CD4-positive, alpha-beta memory T cell (primary cell): ENCODE results near the gene RERE. TPM values are rescaled to one million over a fixed set of nuclear protein-coding genes. Genes with fewer than 3 reads are reported as not detected.

ENCODE experiments used
- CTCF ChIA-PET: fragments of 350-600 bp; sonication (Branson Sonifier 250); formaldehyde crosslinking; loops from one replicate; lab custom pipeline; 2021; ENCODE audit warnings: inconsistent platforms; ENCODE audit not compliant: partially characterized antibody; lab: Charles Lee
- POLR2A ChIA-PET: fragments of 350-600 bp; sonication (Branson Sonifier 250); formaldehyde crosslinking; loops from one replicate; lab custom pipeline; 2021; ENCODE audit not compliant: partially characterized antibody; lab: Charles Lee
- DNase-seq, 5 donors: peaks; one replicate each; pipeline versions ENCODE4 v3.0.0 to v3.0.0-alpha.2; 2020 to 2022; ENCODE audit warnings: mixed read lengths in 1 of 5
- H3K27ac ChIP-seq: one replicate; pipeline ENCODE4 v1.7.0; 2013; ENCODE audit warnings: low read depth, low read length
- H3K27me3 ChIP-seq: 2 replicates; pipeline ENCODE4 v1.7.0; 2013; ENCODE audit warnings: mild to moderate bottlenecking, low read length, moderate library complexity; ENCODE audit not compliant: insufficient read depth
- H3K36me3 ChIP-seq: 2 replicates; pipeline ENCODE4 v1.7.0; 2013; ENCODE audit warnings: mild to moderate bottlenecking, low read length, moderate library complexity; ENCODE audit not compliant: insufficient read depth
- H3K4me1 ChIP-seq: 2 replicates; pipeline ENCODE4 v1.7.0; 2013; ENCODE audit warnings: mild to moderate bottlenecking, low read length, moderate library complexity; ENCODE audit not compliant: insufficient read depth
- H3K4me3 ChIP-seq, 2 donors: one replicate each; pipeline ENCODE4 v1.7.0; 2013; ENCODE audit warnings: low read length in 2 of 2, mild to moderate bottlenecking in 1 of 2
- H3K9me3 ChIP-seq, 2 donors: one replicate each; pipeline ENCODE4 v1.7.0; 2013; ENCODE audit warnings: low read length in 2 of 2, control low read depth in 1 of 2; ENCODE audit not compliant: control insufficient read depth in 1 of 2
- H3K27ac Mint-ChIP-seq, 7 donors: one replicate each; pipeline ENCODE4 v1.8.0; 2020 to 2021; ENCODE audit warnings: mixed read lengths in 7 of 7, mild to moderate bottlenecking in 6 of 7, inconsistent platforms in 3 of 7, moderate library complexity in 3 of 7
- H3K27me3 Mint-ChIP-seq, 2 donors: one replicate each; pipeline ENCODE4 v1.8.0; 2020 to 2021; ENCODE audit warnings: mixed read lengths in 2 of 2
- H3K36me3 Mint-ChIP-seq, 2 donors: one replicate each; pipeline ENCODE4 v1.8.0; 2020 to 2021; ENCODE audit warnings: mixed read lengths in 2 of 2, inconsistent platforms in 1 of 2, mild to moderate bottlenecking in 1 of 2
- H3K4me1 Mint-ChIP-seq, 4 donors: one replicate each; pipeline ENCODE4 v1.8.0; 2020 to 2021; ENCODE audit warnings: mixed read lengths in 4 of 4, mild to moderate bottlenecking in 1 of 4
- H3K4me3 Mint-ChIP-seq, 8 donors: one replicate each; pipeline ENCODE4 v1.8.0; 2020 to 2021; ENCODE audit warnings: mixed read lengths in 8 of 8, mild to moderate bottlenecking in 7 of 8, moderate library complexity in 6 of 8, inconsistent platforms in 3 of 8
- H3K9me3 Mint-ChIP-seq, 8 donors: one replicate each; pipeline ENCODE4 v1.8.0; 2020 to 2021; ENCODE audit warnings: mixed read lengths in 8 of 8, mild to moderate bottlenecking in 5 of 8, inconsistent platforms in 3 of 8, moderate library complexity in 1 of 8
- intact Hi-C: fragments of 100-400 bp; cut with micrococcal nuclease; formaldehyde crosslinking; loops from one replicate; pipeline ENCODE4 v1.15.1; 2023
- polyA plus RNA-seq, 2 donors: library from polyadenylated mRNA; unstranded; fragments of 300-500 nt; fragmentation: Illumina TruSeq; gene quantifications; one replicate each; pipeline ENCODE4 v1.2.3, GENCODE V29; 2021
- total RNA-seq, 2 experiments: library from RNA; stranded (reverse); gene quantifications; one replicate each; pipeline ENCODE4 v1.2.3, GENCODE V29; 2021

Gene RERE
- total and polyA plus RNA-seq, 4 experiments from 2014 or later = 0.38 to 117 (median 60.3) TPM

GRCh38 chr1:8389958-8390535, 427.4 kb downstream of the RERE start:
- peaks cover 34 to 51% of the 10 kb centered on the region in 2 donors for H3K36me3 Mint-ChIP-seq
- H3K27ac Mint-ChIP-seq = peak overlapping the region in 6 of 7 donors; percentile 41 to 80 (median 76)
- peak overlapping the region in 3 of 8 donors; percentile 3 to 41 (median 11) for H3K4me3 Mint-ChIP-seq
- H3K4me1 Mint-ChIP-seq = peaks cover 64 to 87% (median 76%) of the 10 kb centered on the region in 4 donors
- peaks cover 78% of the 10 kb centered on the region for H3K4me1 ChIP-seq
- no peaks in the 10 kb centered on the region for H3K9me3 Mint-ChIP-seq
- H3K27ac ChIP-seq = no peak overlapping the region
- no peak overlapping the region for H3K4me3 ChIP-seq
- ChIA-PET POLR2A (no interaction called here), CTCF (no interaction called here)
- H3K27me3 Mint-ChIP-seq = no peaks in the 10 kb centered on the region
- peaks cover 15% of the 10 kb centered on the region for H3K36me3 ChIP-seq
- no peak for DNase-seq
- no peaks in the 10 kb centered on the region for H3K9me3 ChIP-seq
- intact Hi-C loops = no loop called here
- no peaks in the 10 kb centered on the region for H3K27me3 ChIP-seq

- Histone ChIP-seq H3K9me3 (no peaks in the 10 kb centered on the region), H3K4me3 (no peak overlapping the region), H3K27me3 (no peaks in the 10 kb centered on the region), H3K4me1 (peaks cover 78% of the 10 kb centered on the region), H3K27ac (no peak overlapping the region), H3K36me3 (peaks cover 15% of the 10 kb centered on the region)
- H3K4me3 Mint-ChIP-seq = peak overlapping the region in 3 of 8 donors; percentile 31 to 61 (median 54)
- no peaks in the 10 kb centered on the region for H3K27me3 Mint-ChIP-seq
- H3K36me3 Mint-ChIP-seq = peaks cover 38 to 56% of the 10 kb centered on the region in 2 donors
- intact Hi-C loops = no loop called here
- H3K9me3 Mint-ChIP-seq = no peaks in the 10 kb centered on the region
- CTCF ChIA-PET = no interaction called here
- POLR2A ChIA-PET = interaction anchor here (0.9 kb wide), 1 partner anchor 11 kb away, joined by 3 read pairs; no protein-coding TSS in a partner anchor
- peaks cover 65 to 87% (median 78%) of the 10 kb centered on the region in 4 donors for H3K4me1 Mint-ChIP-seq
- H3K27ac Mint-ChIP-seq = peak overlapping the region; percentile 28 to 83 (median 51)
- no peak for DNase-seq
Measured at GRCh38 chr1:8388732-8389562, 428.5 kb downstream of the RERE start.

GRCh38 chr1:8386247-8386646, 431.2 kb downstream of the RERE start:
- Histone ChIP-seq H3K4me3 (no peak overlapping the region), H3K27ac (no peak overlapping the region), H3K4me1 (peaks cover 85% of the 10 kb centered on the region), H3K27me3 (no peaks in the 10 kb centered on the region), H3K36me3 (peaks cover 20% of the 10 kb centered on the region), H3K9me3 (no peaks in the 10 kb centered on the region)
- POLR2A ChIA-PET = interaction anchor here (1.1 to 1.7 kb wide), 3 partner anchors 32 to 140 kb away, joined by 3 to 4 read pairs (median 4); no protein-coding TSS in a partner anchor
- H3K4me3 Mint-ChIP-seq = peak overlapping the region in 3 of 8 donors; percentile 11 to 30 (median 22)
- H3K4me1 Mint-ChIP-seq = peaks cover 66 to 92% (median 81%) of the 10 kb centered on the region in 4 donors
- CTCF ChIA-PET = interaction anchor here (1.3 to 2.1 kb wide), 4 partner anchors 12 to 57 kb away, joined by 3 to 7 read pairs (median 4); no protein-coding TSS in a partner anchor
- no peaks in the 10 kb centered on the region for H3K9me3 Mint-ChIP-seq
- intact Hi-C loops = no loop called here
- H3K27ac Mint-ChIP-seq = peak overlapping the region in 6 of 7 donors; percentile 37 to 78 (median 68)
- DNase-seq = no peak
- H3K27me3 Mint-ChIP-seq = no peaks in the 10 kb centered on the region
- H3K36me3 Mint-ChIP-seq = peaks cover 31 to 57% of the 10 kb centered on the region in 2 donors

GRCh38 chr1:8384577-8384976, 432.9 kb downstream of the RERE start:
- CTCF ChIA-PET = no interaction called here
- peaks cover 32 to 55% of the 10 kb centered on the region in 2 donors for H3K36me3 Mint-ChIP-seq

GRCh38 chr1:8384088-8384487, 433.4 kb downstream of the RERE start:
- Mint-ChIP-seq H3K9me3 (no peaks in the 10 kb centered on the region), H3K27me3 (no peaks in the 10 kb centered on the region), H3K36me3 (peaks cover 27 to 52% of the 10 kb centered on the region in 2 donors), H3K27ac (peak overlapping the region in 6 of 7 donors; percentile 73 to 87 (median 80)), H3K4me1 (peaks cover 58 to 89% (median 80%) of the 10 kb centered on the region in 4 donors), H3K4me3 (peak overlapping the region in 5 of 8 donors; percentile 28 to 66 (median 57))
- DNase-seq = no peak
- POLR2A ChIA-PET = interaction anchor here (0.8 kb wide), 1 partner anchor 26 kb away, joined by 3 read pairs; no protein-coding TSS in a partner anchor
- intact Hi-C loops = loop anchor here (5.0 kb wide), 1 partner anchor 38 kb away; no protein-coding TSS in a partner anchor
- no peak overlapping the region for H3K4me3 ChIP-seq
- no peaks in the 10 kb centered on the region for H3K9me3 ChIP-seq
- CTCF ChIA-PET = no interaction called here
- peaks cover 14% of the 10 kb centered on the region for H3K36me3 ChIP-seq
- H3K27me3 ChIP-seq = no peaks in the 10 kb centered on the region
- H3K27ac ChIP-seq = no peak overlapping the region
- H3K4me1 ChIP-seq = peaks cover 89% of the 10 kb centered on the region

More at GRCh38 chr1:8384577-8384976, 432.9 kb downstream of the RERE start:
- no peak overlapping the region for H3K4me3 ChIP-seq
- H3K4me1 ChIP-seq = peaks cover 89% of the 10 kb centered on the region
- Mint-ChIP-seq H3K27ac (peak overlapping the region; percentile 69 to 87 (median 77)), H3K4me1 (peaks cover 61 to 89% (median 80%) of the 10 kb centered on the region in 4 donors), H3K9me3 (no peaks in the 10 kb centered on the region), H3K4me3 (peak overlapping the region in 4 of 8 donors; percentile 36 to 66 (median 58)), H3K27me3 (no peaks in the 10 kb centered on the region)
- H3K9me3 ChIP-seq = no peaks in the 10 kb centered on the region
- no peak overlapping the region for H3K27ac ChIP-seq
- DNase-seq = no peak
- intact Hi-C loops = loop anchor here (5.0 kb wide), 1 partner anchor 38 kb away; no protein-coding TSS in a partner anchor
- no peaks in the 10 kb centered on the region for H3K27me3 ChIP-seq
- POLR2A ChIA-PET = interaction anchor here (1.4 kb wide), 1 partner anchor 40 kb away, joined by 3 read pairs; no protein-coding TSS in a partner anchor
- peaks cover 18% of the 10 kb centered on the region for H3K36me3 ChIP-seq

- Histone ChIP-seq H3K9me3 (no peaks in the 10 kb centered on the region), H3K4me1 (peaks cover 93% of the 10 kb centered on the region), H3K4me3 (peak overlapping the region in 1 of 2 donors; percentile 32), H3K27me3 (no peaks in the 10 kb centered on the region), H3K36me3 (peaks cover 10% of the 10 kb centered on the region), H3K27ac (peak overlapping the region; percentile 49)
- peak overlapping the region; percentile 75 to 90 (median 81) for H3K4me3 Mint-ChIP-seq
- peaks cover 23 to 56% of the 10 kb centered on the region in 2 donors for H3K36me3 Mint-ChIP-seq
- peaks cover 65 to 93% (median 85%) of the 10 kb centered on the region in 4 donors for H3K4me1 Mint-ChIP-seq
- H3K27ac Mint-ChIP-seq = peak overlapping the region; percentile 82 to 96 (median 91)
- intact Hi-C loops = loop anchor here (5.0 kb wide), 1 partner anchor 39 kb away; no protein-coding TSS in a partner anchor
- peak in 4 of 5 donors; percentile 30 to 43 (median 34) for DNase-seq
- no peaks in the 10 kb centered on the region for H3K9me3 Mint-ChIP-seq
- ChIA-PET POLR2A (interaction anchor here (0.6 to 1.6 kb wide), 5 partner anchors 13 to 143 kb away, joined by 3 to 5 read pairs (median 3); no protein-coding TSS in a partner anchor), CTCF (interaction anchor here (1.5 kb wide), 1 partner anchor 12 kb away, joined by 6 read pairs; no protein-coding TSS in a partner anchor)
- no peaks in the 10 kb centered on the region for H3K27me3 Mint-ChIP-seq
Measured at GRCh38 chr1:8382608-8383505, 434.6 kb downstream of the RERE start.
